GM19372 (cell line): ENCODE measurements around the gene KCNMA1.

Source experiments
- ATAC-seq: cut with Tn5 transposase; IDR thresholded peaks from one replicate; pipeline ENCODE4 v1.9.1; 2021; ENCODE audit warnings: mild to moderate bottlenecking, low read depth, moderate library complexity; ENCODE audit not compliant: unreplicated experiment

Gene KCNMA1

DNA sequence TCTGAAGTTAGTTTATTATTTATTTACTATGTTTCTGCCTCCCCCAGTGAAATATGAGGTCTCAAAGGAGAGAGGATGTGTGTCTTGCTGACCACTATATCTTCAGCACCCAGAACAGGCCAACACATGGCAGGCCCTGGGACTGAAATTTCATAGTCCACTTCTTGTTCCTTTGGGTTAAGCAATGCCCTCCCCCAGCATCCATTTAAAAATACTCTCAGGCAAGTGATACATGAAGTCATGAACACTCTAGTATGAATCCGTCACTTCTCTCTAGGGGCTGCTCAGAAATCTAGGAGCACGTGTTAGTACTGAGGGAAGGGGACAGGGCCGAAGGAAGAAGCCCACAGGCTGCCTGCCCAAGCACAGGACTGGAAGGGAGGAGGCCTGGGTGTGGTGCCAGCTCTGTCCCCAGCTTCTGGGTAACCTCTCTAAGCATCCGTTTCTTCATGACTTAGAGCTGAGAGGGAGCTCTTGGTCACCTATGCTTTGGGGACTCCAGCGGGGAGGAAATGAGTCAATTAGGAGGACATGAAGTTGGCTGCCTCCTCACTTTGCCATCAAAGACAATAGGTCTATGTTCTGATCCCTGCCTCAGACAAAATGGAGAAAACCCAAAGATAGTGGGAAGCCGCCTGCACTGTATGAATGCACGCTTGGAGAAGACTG is 119.2 kb downstream of the KCNMA1 start:
- no peak for ATAC-seq

DNA sequence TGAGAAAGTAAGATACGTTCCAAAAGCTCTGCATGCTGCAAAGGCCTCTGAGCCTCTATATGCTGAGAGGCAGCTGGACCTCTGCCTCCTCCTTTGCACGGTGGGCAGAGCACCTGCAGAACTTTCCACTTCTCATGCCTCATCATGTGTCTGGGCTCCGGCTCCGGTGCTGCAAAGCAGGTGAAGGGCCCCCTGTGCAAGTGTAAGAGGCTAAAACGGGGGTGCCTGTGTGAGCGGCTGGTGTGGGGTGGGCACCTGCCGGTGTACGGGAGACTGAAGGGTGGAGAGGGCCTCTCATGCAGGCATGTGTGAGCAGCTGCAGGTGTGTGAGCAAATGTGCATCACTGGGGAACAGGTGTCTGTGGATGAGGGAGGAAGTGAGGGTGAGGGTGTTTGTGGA is 121.0 kb downstream of the KCNMA1 start:
- no peak for ATAC-seq

- no peak for ATAC-seq
Measured at GRCh38 chr10:77514870-77515269, 122.7 kb downstream of the KCNMA1 start.

- ATAC-seq = no peak
Measured at GRCh38 chr10:77513781-77514331, 123.8 kb downstream of the KCNMA1 start.

DNA sequence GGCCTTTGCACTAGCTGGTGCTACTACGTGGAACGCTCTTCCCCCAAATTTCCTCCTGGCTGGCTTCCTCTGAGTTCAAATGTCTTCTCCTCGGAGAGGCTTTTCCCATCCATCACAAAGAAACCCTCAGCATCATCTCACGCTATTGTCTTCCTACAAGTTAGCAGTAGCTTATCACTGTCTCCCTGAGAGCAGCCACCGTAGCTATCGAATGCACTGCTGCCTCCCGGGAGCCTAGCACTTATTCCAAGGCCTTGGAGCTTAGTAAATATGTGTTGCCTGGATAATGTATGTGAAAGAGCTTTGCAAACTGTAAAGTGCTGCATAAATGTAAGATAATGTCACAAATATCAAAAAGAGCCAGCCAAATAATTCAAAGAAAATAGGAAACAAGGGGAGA is 124.4 kb downstream of the KCNMA1 start:
- ATAC-seq = no peak

- no peak for ATAC-seq
Measured at GRCh38 chr10:77512219-77512578, 125.4 kb downstream of the KCNMA1 start.

GRCh38 chr10:77511498-77512218 is 126.0 kb downstream of the KCNMA1 start:
- no peak for ATAC-seq

DNA sequence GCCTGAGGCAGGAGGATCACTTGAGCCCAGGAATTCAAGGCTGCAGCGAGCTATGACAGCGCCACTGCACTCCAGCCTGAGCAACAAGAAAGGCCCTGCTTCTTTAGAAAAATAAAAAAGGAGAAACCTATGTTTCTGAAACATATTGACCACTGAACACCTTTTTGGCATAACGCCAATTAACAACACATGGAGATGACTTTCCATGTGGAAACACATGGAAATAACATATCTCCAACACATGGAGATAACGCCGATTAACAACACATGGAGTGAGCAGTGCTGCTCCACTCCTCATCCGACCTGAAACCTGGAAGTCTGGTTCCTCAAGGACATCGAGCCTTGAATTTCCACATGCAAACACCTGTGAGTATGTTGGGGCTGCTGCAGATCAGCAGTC is 126.9 kb downstream of the KCNMA1 start:
- ATAC-seq = no peak

GRCh38 chr10:77510294-77510693 is 127.3 kb downstream of the KCNMA1 start:
- no peak for ATAC-seq

DNA sequence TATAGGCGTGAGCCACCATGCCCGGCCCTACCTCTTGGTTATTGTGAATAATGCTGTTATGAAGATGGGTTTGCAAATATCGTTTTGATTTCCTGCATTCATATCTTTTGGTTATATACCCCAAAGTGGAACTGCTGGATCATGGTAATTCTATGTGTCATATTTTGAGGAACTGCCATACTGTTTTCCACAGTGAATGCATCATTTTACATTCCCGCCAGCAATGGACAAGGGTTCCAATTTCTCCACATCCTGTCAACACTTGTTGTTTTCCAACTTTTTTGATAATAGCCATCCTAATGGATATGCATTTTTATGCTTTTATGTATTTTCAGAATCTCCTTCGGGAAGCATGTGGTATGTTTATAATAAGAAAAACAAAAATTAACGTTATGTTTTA is 128.2 kb downstream of the KCNMA1 start:
- no peak for ATAC-seq

- no peak for ATAC-seq
Measured at GRCh38 chr10:77507291-77507880, 130.2 kb downstream of the KCNMA1 start.

- ATAC-seq = no peak
Measured at GRCh38 chr10:77506517-77507200, 130.9 kb downstream of the KCNMA1 start.

DNA sequence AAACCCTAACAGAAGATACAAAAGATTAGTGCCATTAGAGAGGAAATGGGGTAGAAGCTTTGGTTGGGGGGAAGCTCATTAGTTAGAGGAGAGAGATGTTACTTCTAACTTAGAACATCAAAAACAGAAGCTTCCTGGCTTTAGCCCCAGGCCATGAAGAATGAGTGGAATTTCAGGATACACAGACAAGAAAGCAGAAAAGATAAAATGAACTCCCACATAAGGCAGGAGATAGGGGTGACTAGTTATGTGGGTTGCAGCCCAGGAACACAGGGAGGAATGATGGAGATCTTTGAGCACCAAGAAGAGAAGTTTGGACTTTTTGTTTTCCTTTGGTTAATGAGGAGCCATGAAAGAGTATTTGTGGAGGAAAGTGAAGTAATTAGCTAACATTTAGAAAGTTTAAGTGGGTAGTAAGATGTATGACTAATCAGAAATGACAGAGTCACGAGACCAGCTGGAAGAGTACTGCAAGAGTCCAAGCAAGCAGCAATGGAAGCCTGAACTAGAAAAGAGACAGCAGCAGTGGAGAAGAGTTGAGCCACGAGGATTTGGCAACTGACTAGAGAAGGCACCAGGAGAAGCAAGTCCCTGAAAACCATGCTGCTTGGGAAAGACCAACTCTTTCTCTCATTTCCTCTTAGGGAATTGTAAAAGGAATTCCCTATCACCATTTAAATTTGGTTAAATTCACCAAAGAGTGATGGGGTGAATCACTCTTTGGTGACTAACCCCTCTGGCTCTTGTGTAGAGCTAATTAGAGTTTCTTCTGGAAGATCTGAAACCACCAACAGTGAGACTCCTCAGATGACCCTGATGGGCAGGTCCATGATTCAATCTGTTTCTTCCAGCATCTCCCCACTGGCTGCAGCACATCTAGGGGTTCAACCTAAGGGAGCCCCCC is 131.9 kb downstream of the KCNMA1 start:
- no peak for ATAC-seq

GRCh38 chr10:77504873-77505257 is 132.7 kb downstream of the KCNMA1 start:
- no peak for ATAC-seq

DNA sequence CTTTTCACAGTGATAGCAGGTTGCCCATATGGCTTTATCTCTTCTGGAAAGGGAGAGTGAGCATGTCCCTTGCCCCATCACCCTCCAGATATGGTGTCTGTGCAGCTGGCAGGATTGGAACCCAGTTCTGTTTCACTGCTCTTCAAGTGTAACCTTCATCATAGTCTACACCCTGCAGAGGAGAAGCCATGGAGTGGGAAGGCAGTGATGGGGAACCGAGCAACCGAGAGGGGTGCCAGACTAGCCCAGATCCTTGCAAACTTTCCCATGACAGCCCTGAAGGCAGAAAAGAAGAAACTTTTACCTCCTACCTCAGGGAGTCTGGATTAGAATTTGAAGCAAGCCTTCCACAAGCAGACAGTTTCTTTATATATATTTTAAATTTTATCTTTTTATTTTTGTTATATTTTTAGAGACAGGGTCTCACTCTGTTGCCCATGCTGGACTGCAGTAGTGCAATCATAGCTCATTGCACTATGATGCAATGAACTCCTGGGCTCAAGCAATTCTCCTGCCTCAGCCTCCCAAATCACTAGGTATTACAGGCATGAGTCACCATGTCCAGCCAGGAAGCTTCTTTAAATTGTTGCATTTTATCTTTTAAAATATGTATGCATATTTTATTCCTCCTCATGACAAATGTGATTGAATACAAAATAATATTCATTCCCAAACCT is 133.3 kb downstream of the KCNMA1 start:
- no peak for ATAC-seq

- no peak for ATAC-seq
Measured at GRCh38 chr10:77501846-77502261, 135.8 kb downstream of the KCNMA1 start.

DNA sequence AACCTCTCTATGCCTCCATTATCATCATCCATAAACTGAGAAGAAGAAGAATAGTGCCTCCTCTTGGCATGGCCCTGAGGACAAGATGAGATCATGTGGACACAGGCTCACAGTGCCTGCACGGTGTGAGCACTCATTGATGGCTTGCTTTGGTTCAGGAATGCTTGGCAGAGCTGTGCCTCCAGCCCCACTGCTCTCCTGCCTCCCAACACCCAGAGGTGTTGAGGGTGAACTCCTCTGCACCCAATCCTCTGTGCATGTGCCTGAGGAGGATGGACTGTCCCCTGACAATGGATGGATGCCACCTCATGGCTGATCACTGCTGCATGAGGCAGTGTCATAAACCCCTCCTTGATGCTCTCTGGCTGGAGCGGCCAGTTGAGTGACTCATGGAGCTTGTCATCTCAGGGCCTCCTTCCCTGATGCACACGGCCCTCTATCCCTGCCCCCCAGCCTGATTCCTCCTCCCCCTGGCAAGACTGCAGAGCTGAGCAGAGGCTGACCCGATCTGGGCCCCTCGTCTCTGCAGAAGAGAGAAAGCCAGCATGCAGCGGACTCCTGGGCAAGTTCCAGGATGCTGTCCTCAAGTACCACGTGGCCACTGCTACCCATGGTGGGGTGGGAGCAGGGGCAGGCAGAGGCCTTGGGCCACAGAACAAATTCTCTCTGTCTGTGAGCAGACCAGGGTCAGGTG is 136.3 kb downstream of the KCNMA1 start:
- no peak for ATAC-seq

- ATAC-seq = peak; percentile 62
Measured at GRCh38 chr10:77500754-77501151, 136.9 kb downstream of the KCNMA1 start.

GRCh38 chr10:77498829-77499228 is 138.8 kb downstream of the KCNMA1 start:
- no peak for ATAC-seq
